Ishikawa (cell line): ENCODE results near the gene REPIN1.

Experiments
- CREB1 ChIP-seq: IDR thresholded peaks from 2 replicates; pipeline ENCODE4 v1.6.1; 2012; ENCODE audit warnings: low read depth
- EGR1 ChIP-seq: IDR thresholded peaks from 2 replicates; pipeline ENCODE4 v1.6.1; 2012
- RAD21 ChIP-seq: IDR thresholded peaks from 2 replicates; pipeline ENCODE4 v1.6.1; 2012; ENCODE audit warnings: low read depth
- TEAD4 ChIP-seq: IDR thresholded peaks from 2 replicates; pipeline ENCODE4 v1.6.1; 2012
- ZBTB7A ChIP-seq: IDR thresholded peaks from 2 replicates; pipeline ENCODE4 v1.6.1; 2012; ENCODE audit warnings: low read depth
- TF ChIP-seq, protein P1 (sequence below): IDR thresholded peaks from 2 replicates; pipeline ENCODE4 v1.6.1; 2012

DNA sequence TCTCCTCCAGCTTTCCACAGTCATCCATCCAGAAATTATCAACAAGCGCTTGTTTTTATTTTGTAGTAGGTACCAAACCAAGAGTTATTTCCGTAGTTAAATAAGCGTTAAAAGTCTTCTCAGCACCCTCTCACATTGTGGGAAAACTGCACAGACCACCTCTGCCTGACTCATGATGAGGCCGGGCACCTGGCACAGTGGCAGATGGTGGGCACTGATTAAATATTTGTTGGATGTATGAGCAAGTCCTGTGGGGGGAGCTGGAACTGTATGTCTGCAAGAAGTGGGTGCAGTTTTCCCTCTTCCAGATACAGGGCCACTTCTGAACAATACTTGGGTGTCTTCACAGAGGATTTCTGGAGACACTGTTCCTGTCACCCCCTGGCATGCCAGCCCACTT is 5.3 kb upstream of the REPIN1 start:
- TF ChIP-seq TEAD4 = no peak
- TF ChIP-seq CREB1 = no peak
- TF ChIP-seq, protein P1, sequence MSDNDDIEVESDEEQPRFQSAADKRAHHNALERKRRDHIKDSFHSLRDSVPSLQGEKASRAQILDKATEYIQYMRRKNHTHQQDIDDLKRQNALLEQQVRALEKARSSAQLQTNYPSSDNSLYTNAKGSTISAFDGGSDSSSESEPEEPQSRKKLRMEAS = no peak
- no peak for TF ChIP-seq RAD21
- TF ChIP-seq EGR1 = no peak
- no peak for TF ChIP-seq ZBTB7A
